Measurements from ENCODE around the gene BDP1. TPM values are rescaled to one million over a fixed set of nuclear protein-coding genes. Genes with fewer than 3 reads are reported as not detected.
"Not testable (repeated sequence)": the region's sequence is repeated elsewhere in the genome, so short reads cannot be mapped to it uniquely, and the experiment has no call there.

The BDP1 gene
- polyA plus RNA-seq, 2 of the 4 experiments (the other 2 are of a cell fraction), result 8.6 to 27.2 TPM

DNA sequence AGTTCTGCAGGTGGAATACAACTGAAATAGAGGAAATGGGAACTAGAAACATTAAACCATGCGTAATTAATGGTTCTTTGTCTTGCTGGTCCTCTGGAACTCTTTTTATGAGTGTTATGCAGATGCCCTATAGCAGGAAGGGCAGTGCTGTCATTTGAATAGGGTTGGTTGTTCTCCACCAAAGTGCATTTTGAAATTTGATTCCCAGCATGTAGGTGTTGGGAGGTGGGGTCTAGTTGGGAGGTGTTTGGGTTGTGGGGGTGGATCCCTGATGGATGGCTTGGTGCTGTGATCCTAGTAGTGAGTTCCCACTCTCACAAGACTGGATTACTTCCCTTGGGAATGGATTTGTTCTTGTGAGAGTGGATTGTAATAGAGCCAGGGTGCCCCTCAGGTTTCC is 34.2 kb upstream of the BDP1 start:
- not testable (repeated sequence) for ATAC-seq

GRCh38 chr5:71423896-71424295 is 31.6 kb upstream of the BDP1 start:
- H3K27ac ChIP-seq; ATAC-seq; H3K4me2 ChIP-seq; H3K9me3 ChIP-seq; H3K4me3 ChIP-seq; DNase-seq (ENCODE audit: low read depth in 1 of 2, low spot score in 1 of 2); POLR2A ChIA-PET; CTCF ChIA-PET; H3K4me1 ChIP-seq; FAIRE-seq: not testable (repeated sequence)
- 45% methylated on average over 3 of the region's 3 CpGs for WGBS (ENCODE audit: missing lambda C conversion rate)

More for the DNA sequence above, 34.2 kb upstream of the BDP1 start:
- WGBS (ENCODE audit: missing lambda C conversion rate), result 7% methylated on average over 1 of the region's 1 CpG
- DNase-seq (ENCODE audit: low read depth in 1 of 2, low spot score in 1 of 2); H3K27ac ChIP-seq; H3K9me3 ChIP-seq; FAIRE-seq; H3K4me2 ChIP-seq; POLR2A ChIA-PET; CTCF ChIA-PET; H3K4me3 ChIP-seq; H3K4me1 ChIP-seq: not testable (repeated sequence)

DNA sequence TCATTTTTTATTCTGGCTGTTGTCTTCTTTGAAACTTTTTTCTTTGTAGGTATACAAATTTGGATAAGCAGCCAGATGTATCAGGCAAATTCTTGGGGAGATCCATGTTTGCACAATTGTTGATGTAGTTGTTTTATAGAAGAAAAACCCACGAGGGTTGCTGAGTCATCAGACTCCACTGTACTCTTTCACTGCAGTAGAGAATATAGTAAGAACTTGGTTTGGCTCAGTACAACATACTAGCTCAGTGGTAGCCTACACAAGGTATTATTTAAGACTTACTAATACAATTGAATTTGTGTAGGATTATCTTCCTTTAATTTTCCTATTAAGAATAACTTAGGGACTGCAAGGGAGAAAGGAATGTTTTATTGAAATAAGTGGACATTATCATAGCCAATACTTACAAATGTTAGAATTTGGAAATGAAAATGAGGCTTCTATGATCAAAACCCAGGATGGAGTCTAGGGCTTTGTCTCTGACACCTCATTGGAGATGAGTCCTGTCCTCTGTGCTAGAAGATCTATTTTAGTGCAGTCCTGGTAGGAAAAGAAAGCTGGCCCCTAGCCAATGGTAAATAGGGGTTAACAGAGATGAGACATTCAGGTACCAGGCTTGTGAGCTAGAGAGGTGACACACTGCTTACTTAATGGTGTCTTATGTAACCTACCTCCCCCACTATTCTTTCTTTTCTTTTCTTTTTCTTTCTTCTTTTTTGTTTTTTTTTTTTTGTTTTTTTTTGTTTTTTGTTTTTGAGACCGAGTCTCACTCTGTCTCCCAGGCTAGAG is 28.6 kb upstream of the BDP1 start:
- H3K27ac ChIP-seq; ATAC-seq; FAIRE-seq; CTCF ChIA-PET; DNase-seq (ENCODE audit: low read depth in 1 of 2, low spot score in 1 of 2); H3K4me3 ChIP-seq; H3K9me3 ChIP-seq; H3K4me1 ChIP-seq; POLR2A ChIA-PET; H3K4me2 ChIP-seq: not testable (repeated sequence)
- 7% methylated on average over 2 of the region's 2 CpGs for WGBS (ENCODE audit: missing lambda C conversion rate)

DNA sequence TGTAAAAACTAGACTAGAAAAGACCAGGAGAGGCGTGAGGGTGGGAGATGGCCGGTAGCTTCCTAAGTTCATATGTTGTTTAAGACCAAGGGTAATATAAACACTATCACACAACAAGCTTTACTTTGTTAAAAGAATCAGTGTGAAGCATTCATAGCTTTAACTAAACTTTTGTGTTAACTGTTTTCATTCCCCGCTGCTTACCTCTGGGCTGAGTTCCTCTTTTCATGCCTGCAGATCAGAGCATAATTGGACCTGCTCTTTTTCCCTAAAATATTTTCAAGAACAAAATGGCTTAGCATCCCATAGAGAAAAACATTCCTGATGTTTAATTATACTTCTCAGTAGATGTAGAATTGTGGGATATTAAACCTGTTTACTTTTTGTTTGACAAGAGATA is 23.0 kb upstream of the BDP1 start:
- H3K4me3 ChIP-seq; POLR2A ChIA-PET; H3K9me3 ChIP-seq; H3K4me2 ChIP-seq; H3K27ac ChIP-seq; DNase-seq (ENCODE audit: low read depth in 1 of 2, low spot score in 1 of 2); FAIRE-seq; CTCF ChIA-PET; ATAC-seq; H3K4me1 ChIP-seq: not testable (repeated sequence)
- WGBS (ENCODE audit: missing lambda C conversion rate), result 42% methylated on average over 3 of the region's 3 CpGs

DNA sequence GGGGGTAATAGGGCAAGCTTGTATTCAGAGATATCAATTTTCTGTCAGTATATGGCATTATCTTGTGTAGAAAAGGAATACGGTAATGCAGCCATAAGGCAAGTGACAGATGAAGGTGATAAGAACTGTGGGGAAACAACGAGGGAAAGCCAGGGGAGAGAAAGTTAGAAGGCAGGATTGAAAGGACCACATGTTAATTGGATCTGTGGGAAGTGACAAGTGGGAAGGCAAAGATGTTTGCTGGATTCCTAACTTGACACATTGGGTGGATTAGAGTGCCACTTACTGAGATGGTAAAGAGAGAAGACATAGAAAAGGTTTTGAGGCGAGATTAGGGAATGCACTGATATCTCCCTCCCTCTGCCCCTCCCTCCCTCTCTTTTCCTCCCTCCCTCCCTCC is 20.6 kb upstream of the BDP1 start:
- CTCF ChIA-PET; H3K4me2 ChIP-seq; FAIRE-seq; H3K4me3 ChIP-seq; DNase-seq (ENCODE audit: low read depth in 1 of 2, low spot score in 1 of 2); ATAC-seq; POLR2A ChIA-PET; H3K27ac ChIP-seq; H3K4me1 ChIP-seq; H3K9me3 ChIP-seq: not testable (repeated sequence)
- 23% methylated on average over 3 of the region's 3 CpGs for WGBS (ENCODE audit: missing lambda C conversion rate)

DNA sequence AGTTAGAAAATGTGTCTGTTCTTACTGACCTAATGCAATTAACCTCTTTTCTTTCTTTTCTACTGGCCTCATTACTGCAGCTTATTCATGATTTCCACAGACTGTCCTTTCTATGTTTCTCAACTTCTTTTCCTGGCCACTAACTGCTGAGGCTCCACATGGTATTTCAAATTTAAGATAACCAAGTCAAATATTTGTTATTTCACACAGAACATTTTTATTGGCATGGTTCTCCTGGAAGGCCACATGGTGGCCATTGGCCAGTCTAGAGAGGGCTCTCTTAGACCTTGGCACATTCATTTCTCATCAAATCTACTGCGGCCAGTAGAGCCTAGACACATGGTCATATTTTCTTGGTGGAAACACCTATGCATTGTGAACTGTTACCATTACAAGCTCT is 13.9 kb upstream of the BDP1 start:
- H3K27ac ChIP-seq; H3K9me3 ChIP-seq; H3K4me2 ChIP-seq; FAIRE-seq; H3K4me3 ChIP-seq; DNase-seq (ENCODE audit: low read depth in 1 of 2, low spot score in 1 of 2); CTCF ChIA-PET; ATAC-seq; POLR2A ChIA-PET; H3K4me1 ChIP-seq: not testable (repeated sequence)
- WGBS (ENCODE audit: missing lambda C conversion rate), result 64% methylated on average over 1 of the region's 1 CpG

- POLR2A ChIA-PET; H3K4me3 ChIP-seq; FAIRE-seq; H3K9me3 ChIP-seq; H3K27ac ChIP-seq; H3K4me1 ChIP-seq; H3K4me2 ChIP-seq; ATAC-seq; DNase-seq (ENCODE audit: low read depth in 1 of 2, low spot score in 1 of 2): not testable (repeated sequence)
- CTCF ChIA-PET, result interaction anchor here (0.6 kb wide), 1 partner anchor 191 kb away, joined by 3 read pairs; no protein-coding TSS in a partner anchor
- WGBS (ENCODE audit: missing lambda C conversion rate), result 9% methylated on average over 4 of the region's 4 CpGs
Measured at GRCh38 chr5:71443891-71444290, 11.6 kb upstream of the BDP1 start.

- ATAC-seq; H3K9me3 ChIP-seq; CTCF ChIA-PET; H3K4me1 ChIP-seq; POLR2A ChIA-PET; FAIRE-seq; H3K4me3 ChIP-seq; H3K27ac ChIP-seq; H3K4me2 ChIP-seq; DNase-seq (ENCODE audit: low read depth in 1 of 2, low spot score in 1 of 2): not testable (repeated sequence)
- 36% methylated on average over 1 of the region's 1 CpG for WGBS (ENCODE audit: missing lambda C conversion rate)
- TF ChIP-seq RNF2 (IDR thresholded peaks at IDR 0.05; ENCODE audit: borderline replicate concordance, low read depth), result peak; percentile 92
Measured at GRCh38 chr5:71445015-71445414, 10.4 kb upstream of the BDP1 start.

All from A549 (cell line).